CD4-positive, alpha-beta T cell treated with Interleukin-4 for 4 hours (primary cell): ENCODE data around the gene C10orf95.
A peak's percentile ranks its signal among the peaks of the same experiment; 100 is the strongest.

Experiments used
- DNase-seq: peaks from one replicate; pipeline ENCODE4 v3.0.0-alpha.2; 2020

Gene C10orf95

GRCh38 chr10:102433619-102434046 is 17.7 kb downstream of the C10orf95 start:
- DNase-seq, result no peak

DNA sequence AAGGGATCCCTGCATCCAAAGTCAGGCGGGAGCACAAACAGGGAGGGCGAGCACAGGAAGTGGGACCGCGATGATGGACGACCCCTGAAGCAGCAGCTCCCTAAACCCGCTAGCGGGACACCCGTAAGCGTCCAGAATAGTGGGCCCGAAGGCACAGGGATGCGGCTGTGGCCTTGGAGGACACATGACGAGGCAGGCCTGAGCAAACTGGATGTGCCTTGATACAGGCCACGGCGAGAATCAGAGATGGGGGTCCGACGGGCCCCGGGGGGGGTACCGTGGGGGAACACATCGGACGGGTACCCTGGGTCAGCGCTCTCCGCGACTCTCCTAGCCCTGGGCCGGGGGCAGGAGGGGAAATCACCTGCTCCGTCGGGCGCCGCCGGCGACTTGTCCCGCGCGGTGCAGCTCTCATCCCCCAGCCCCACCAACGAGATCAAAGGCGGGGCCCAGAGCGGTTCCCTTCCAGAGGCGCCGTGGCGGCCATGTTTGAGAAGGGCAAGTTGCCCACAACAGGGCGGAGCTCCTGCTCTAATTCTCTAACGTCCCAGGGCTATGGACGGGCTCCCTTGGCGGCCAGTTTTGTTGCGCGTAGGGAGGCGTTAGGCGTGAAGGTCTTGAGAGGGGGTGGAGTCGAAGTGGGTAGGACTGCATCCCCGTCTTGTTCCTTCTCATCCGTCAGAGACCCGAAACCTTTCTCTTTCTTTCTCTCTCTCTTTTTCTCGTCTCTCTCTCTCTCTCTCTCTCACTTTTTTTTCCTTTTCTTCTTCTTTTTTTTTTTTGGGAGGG is 19.0 kb downstream of the C10orf95 start, which contains the start of gene CUEDC2:
CUEDC2 (minus strand) TSS at position 413 of the 789 bp plus-strand sequence. CDS start 7,386 bp downstream, outside the sequence.
- DNase-seq, result peak; percentile 96

DNA sequence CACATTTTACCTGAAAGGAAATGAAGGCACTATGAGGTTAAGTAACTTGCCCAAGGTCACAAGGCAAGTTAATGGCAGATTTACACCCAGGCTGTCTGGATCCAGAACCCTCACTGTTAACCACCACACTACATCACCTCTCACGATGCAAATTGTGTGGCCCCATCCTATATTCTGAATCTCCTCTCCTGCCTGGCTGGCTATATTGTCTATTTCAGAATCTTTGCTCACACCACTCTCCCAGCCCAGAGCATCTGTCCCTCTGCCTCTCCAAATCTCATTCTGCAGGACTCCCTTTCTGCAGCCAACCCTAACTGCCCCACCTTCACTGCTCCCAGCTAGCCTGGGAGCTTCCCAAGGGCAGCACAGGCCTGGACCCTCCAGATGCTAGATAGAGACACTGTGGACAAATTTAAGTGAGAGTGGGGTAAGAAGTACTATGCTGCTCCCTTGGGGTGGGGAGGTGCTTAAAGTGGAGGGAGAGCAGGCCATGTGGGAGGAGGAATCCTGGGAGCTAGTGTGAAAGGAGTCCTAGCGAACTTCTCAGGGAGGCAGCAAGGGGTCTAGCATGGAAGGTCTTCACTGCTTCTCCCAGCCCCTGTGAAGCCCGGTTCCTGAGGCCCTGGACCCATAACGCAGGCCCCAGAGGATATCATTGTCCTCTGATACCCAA is 19.8 kb downstream of the C10orf95 start:
- DNase-seq, result no peak

GRCh38 chr10:102429468-102429867 is 21.9 kb downstream of the C10orf95 start:
- DNase-seq, result no peak

GRCh38 chr10:102426803-102427287 is 24.5 kb downstream of the C10orf95 start:
- DNase-seq, result no peak

- DNase-seq, result no peak
These were observed 25.9 kb downstream of the C10orf95 start for GRCh38 chr10:102425444-102425843.

GRCh38 chr10:102424916-102425315 is 26.4 kb downstream of the C10orf95 start:
- no peak for DNase-seq

DNA sequence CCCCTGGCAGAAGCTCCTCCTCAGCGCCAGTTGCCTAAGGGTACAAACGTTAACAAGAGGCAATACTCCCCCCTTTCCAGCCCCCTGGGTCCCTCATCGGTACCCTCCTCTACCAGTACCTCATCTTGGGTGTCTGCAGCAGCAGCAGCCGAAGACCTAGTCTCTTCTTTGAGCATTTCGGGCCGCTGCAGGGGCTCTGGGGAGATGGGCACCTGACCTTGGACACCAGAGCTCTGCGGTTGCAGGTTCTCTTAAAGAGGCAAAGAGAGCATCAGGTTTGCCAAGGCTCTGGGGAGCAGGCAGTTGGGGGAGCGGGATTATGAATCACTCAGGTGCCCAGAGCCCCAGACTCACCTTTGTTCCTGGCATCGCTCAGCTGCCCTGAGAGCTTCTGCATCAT is 27.2 kb downstream of the C10orf95 start:
- no peak for DNase-seq

DNA sequence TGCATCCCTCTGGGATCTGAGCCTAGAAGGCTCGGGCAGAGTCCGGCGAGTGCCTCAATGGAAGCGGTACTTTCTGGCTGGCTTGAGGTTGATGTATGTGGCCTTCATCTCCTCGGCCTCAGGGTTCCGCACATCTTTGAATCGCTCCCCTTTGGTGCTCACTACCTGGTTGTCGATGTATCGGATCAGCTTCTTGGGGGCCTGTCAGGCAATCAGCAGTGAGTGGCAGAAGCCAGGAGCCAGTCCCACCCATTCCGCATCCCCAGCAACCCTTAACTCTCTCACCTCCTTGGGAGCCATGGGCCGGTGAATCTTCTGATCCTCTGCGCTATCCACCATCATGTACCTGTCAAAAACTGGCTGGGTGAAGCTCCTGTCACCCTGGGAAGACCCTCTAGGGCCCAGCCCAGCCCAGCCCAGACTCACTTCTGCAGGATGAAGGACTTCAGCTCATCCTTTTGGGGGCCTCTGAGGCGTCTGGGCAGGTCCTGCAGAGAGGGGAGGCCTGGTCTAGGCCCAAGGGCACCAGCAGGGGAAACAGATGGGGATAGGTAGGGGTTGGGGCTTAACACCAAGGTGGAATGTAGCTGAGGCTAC is 27.9 kb downstream of the C10orf95 start:
- DNase-seq, result no peak

GRCh38 chr10:102422545-102423129 is 28.7 kb downstream of the C10orf95 start:
- DNase-seq, result peak; percentile 34

DNA sequence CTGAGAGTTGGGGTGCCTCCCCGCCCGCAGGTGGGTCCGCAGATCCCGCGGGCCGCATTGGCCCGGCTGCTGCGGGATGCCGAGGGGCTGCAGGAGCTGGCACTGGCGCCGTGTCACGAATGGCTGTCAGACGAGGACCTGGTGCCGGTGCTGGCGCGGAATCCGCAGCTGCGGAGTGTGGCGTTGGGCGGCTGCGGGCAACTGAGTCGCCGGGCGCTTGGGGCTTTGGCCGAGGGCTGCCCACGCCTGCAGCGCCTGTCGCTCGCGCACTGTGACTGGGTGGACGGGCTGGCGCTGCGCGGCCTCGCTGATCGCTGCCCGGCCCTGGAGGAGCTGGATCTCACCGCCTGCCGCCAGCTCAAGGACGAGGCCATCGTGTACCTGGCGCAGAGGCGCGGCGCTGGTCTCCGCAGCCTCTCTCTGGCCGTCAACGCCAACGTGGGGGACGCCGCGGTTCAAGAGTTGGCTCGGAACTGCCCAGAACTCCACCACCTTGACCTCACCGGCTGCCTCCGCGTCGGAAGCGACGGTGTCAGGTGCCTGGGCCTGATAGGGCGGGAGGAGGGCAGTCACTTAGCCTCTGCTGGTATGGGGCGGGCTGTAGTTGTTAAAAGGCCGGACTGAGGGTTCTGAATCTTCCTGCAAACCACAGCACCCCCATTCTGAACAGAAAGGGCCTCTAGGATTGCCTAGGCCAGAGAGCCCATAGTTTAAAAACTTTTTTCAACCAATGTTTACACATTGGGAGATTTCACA is 29.4 kb downstream of the C10orf95 start:
- no peak for DNase-seq

GRCh38 chr10:102421507-102421756 is 29.9 kb downstream of the C10orf95 start:
- DNase-seq, result no peak

GRCh38 chr10:102420714-102421506 is 30.4 kb downstream of the C10orf95 start, which contains the start of gene FBXL15:
Gene FBXL15 (plus strand): TSS chr10:102420836. CDS start chr10:102421130, 294 bp downstream.
- DNase-seq, result peak; percentile 96

GRCh38 chr10:102420181-102420713 is 31.1 kb downstream of the C10orf95 start:
- no peak for DNase-seq

GRCh38 chr10:102419269-102420180 is 31.8 kb downstream of the C10orf95 start:
- DNase-seq, result peak; percentile 56

DNA sequence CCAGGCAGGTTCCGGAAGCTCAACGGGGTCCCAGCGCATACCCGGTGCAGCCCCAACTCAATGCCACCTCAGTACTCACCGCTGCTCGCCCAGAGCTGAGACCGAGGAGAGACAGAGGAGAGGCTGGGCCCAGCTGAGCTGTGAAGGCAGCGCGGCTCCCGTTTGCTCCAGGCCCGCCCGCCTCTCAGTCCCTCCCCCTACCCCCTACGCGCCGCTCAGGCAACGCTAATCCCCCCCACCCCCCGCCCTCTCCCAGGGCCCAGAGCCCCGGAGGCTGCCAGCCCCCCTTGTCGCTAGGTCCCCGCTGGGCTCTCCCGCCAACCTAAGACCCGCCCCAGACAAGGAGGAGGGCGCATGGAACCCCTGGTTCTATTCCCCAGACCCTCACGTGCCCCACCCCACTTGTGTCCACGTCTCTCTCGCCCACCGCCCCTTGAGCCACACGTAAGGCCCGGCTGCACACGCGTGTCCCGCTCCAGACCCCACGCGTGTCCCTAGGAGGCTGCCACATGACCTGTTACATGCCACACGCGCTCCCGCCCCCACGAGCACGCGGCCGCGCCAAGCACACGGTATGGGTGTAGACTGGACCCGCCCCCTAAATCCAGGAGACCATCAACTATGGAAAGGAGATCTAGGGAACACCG is 32.6 kb downstream of the C10orf95 start, which contains the start of gene PSD:
PSD (minus strand) TSS at position 164 of the 647 bp plus-strand sequence. CDS start 1,747 bp downstream, outside the sequence.
- DNase-seq, result no peak

DNA sequence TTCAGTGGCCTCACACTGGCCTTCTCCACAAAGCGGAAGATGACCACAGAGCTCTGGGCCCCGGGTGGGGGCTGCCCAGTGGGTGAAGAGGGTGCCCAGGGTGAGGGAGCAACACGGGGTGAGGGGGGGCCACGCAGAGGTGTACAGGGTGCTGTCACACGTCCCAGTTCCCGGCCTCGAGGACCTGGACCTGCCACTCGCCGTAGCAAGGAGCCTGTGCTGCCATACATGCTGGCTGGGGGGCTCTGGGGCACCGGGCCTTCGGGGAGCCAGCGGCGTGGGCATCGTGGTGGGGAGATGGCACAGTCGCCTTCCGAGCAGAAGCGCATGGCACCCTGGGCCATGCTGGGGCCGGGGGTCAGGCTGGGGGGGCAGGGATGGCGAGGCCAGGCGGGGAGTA is 34.6 kb downstream of the C10orf95 start:
- no peak for DNase-seq

DNA sequence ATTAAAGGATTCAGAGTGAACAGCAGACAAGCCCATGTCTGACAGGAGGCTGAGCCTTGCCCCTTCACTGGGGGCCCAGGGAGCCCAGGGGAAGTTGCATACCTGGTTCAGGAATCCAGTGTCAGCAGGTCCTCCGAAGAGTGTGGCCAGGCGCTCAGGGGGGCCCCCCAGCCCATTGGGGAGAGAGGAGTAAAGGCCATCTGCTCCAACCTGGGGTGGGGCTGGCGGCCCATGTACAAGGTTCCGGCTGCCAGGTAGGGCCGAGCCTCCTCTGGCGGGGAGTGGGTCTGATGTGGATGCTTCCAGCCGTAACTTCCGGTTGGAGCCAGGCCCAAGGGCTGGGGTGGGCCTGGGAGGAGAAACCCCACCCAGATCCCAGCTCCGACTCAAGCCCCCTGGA is 35.1 kb downstream of the C10orf95 start:
- no peak for DNase-seq

DNA sequence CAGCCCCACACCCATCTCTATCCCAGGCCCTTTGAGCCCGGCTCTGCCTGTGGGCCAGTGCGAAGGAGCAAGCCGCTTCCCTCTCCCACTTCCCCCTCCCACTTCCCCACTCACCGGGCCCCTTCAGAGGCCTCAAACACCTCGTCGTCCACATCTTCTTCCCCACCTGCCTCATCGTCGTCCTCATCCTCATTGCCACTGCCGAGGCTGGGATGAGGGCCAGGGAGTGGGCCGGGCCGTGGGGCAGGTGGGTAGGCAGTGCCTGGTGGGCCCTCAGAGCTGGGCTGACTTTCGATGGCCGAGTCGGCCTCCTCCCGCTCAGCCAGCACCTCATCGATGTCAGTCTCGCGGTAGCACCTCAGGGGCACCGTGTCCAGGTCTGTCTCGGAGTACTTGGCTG is 36.6 kb downstream of the C10orf95 start:
- DNase-seq, result no peak
